Measurements from ENCODE around the gene CDH24.
"Not testable (repeated sequence)": the region's sequence is repeated elsewhere in the genome, so short reads cannot be mapped to it uniquely, and the experiment has no call there.

The CDH24 gene

GRCh38 chr14:23021434-23021833 lies 35.9 kb downstream of the CDH24 start:
- no peak for DNase-seq (ENCODE audit: low spot score)

- DNase-seq (ENCODE audit: low spot score), result no peak
These were observed 36.9 kb downstream of the CDH24 start for GRCh38 chr14:23020143-23021128.

GRCh38 chr14:23018107-23018506 lies 39.2 kb downstream of the CDH24 start:
- no peak for DNase-seq (ENCODE audit: low spot score)

GRCh38 chr14:23017091-23017490 lies 40.2 kb downstream of the CDH24 start:
- DNase-seq (ENCODE audit: low spot score), result no peak

- no peak for DNase-seq (ENCODE audit: low spot score)
These were observed 41.7 kb downstream of the CDH24 start for GRCh38 chr14:23015618-23016017.

GRCh38 chr14:23013749-23014054 lies 43.6 kb downstream of the CDH24 start:
- not testable (repeated sequence) for DNase-seq (ENCODE audit: low spot score)

GRCh38 chr14:23013054-23013748 lies 44.1 kb downstream of the CDH24 start:
- DNase-seq (ENCODE audit: low spot score), result no peak

GRCh38 chr14:23009939-23010726 lies 47.2 kb downstream of the CDH24 start, which contains the start of gene C14orf93:
TSS of gene C14orf93 (minus strand) at chr14:23010143. CDS start at chr14:22999023, 11,120 bp downstream.
- peak; percentile 74 for DNase-seq (ENCODE audit: low spot score)

GRCh38 chr14:23009483-23009938 lies 47.8 kb downstream of the CDH24 start:
- DNase-seq (ENCODE audit: low spot score), result no peak

- no peak for DNase-seq (ENCODE audit: low spot score)
These were observed 48.5 kb downstream of the CDH24 start for GRCh38 chr14:23008831-23009230.

- DNase-seq (ENCODE audit: low spot score), result peak; percentile 99
These were observed 50.5 kb downstream of the CDH24 start for GRCh38 chr14:23006544-23007419.

- DNase-seq (ENCODE audit: low spot score), result no peak
These were observed 51.2 kb downstream of the CDH24 start for GRCh38 chr14:23006188-23006534.

- DNase-seq (ENCODE audit: low spot score), result no peak
These were observed 51.7 kb downstream of the CDH24 start for GRCh38 chr14:23005451-23006187.

- not testable (repeated sequence) for DNase-seq (ENCODE audit: low spot score)
These were observed 53.0 kb downstream of the CDH24 start for GRCh38 chr14:23004274-23004673.

- DNase-seq (ENCODE audit: low spot score), result no peak
These were observed 54.7 kb downstream of the CDH24 start for GRCh38 chr14:23002592-23002991.

GRCh38 chr14:23000860-23001259 lies 56.5 kb downstream of the CDH24 start:
- DNase-seq (ENCODE audit: low spot score), result no peak

- DNase-seq (ENCODE audit: low spot score), result no peak
These were observed 58.8 kb downstream of the CDH24 start for GRCh38 chr14:22998329-22999012.

GRCh38 chr14:22997676-22998323 lies 59.5 kb downstream of the CDH24 start:
- no peak for DNase-seq (ENCODE audit: low spot score)

Data from CD4-positive, alpha-beta T cell treated with Interleukin-15 for 4 hours (primary cell).